Coronary artery (tissue), 2 donors: ENCODE data around the gene SCAMP1.
"Not testable (repeated sequence)": the region's sequence is repeated elsewhere in the genome, so short reads cannot be mapped to it uniquely, and the experiment has no call there.

Experiments
- DNase-seq: peaks from one replicate; pipeline ENCODE4 v3.0.0-alpha.2; 2017; ENCODE audit warnings: low spot score
- H3K27ac ChIP-seq, 2 donors: fragments of 200-600 bp; sonication (generic); one replicate each; pipeline ENCODE4 v1.5.1; 2016 to 2019
- H3K4me3 ChIP-seq: fragments of 200-600 bp; sonication (generic); 2 replicates; pipeline ENCODE4 v1.5.1; 2016; ENCODE audit warnings: mild to moderate bottlenecking, moderate library complexity
- CTCF ChIP-seq: fragments of 200-600 bp; sonication (generic); IDR thresholded peaks from one replicate; pipeline ENCODE4 v1.5.1; 2019; ENCODE audit warnings: antibody characterized with exemption

Gene SCAMP1

GRCh38 chr5:78339617-78340436 is 20.6 kb upstream of the SCAMP1 start:
- no peak for DNase-seq
- no peak for TF ChIP-seq CTCF
- no peak overlapping the region for H3K4me3 ChIP-seq
- H3K27ac ChIP-seq, result no peak overlapping the region

GRCh38 chr5:78341440-78341839 is 19.0 kb upstream of the SCAMP1 start:
- DNase-seq, result no peak
- Histone ChIP-seq H3K27ac (no peak overlapping the region), H3K4me3 (no peak overlapping the region)
- TF ChIP-seq CTCF, result no peak

- TF ChIP-seq CTCF, result no peak
- no peak overlapping the region for H3K4me3 ChIP-seq
- no peak for DNase-seq
- no peak overlapping the region for H3K27ac ChIP-seq
Observed at GRCh38 chr5:78345485-78345884, 14.9 kb upstream of the SCAMP1 start.

- TF ChIP-seq CTCF, result no peak
- no peak overlapping the region for H3K27ac ChIP-seq
- H3K4me3 ChIP-seq, result no peak overlapping the region
- no peak for DNase-seq
Observed at GRCh38 chr5:78353520-78353919, 6.9 kb upstream of the SCAMP1 start.

- TF ChIP-seq CTCF, result no peak
- Histone ChIP-seq H3K4me3 (no peak overlapping the region), H3K27ac (no peak overlapping the region)
- DNase-seq, result no peak
Observed at GRCh38 chr5:78354066-78354670, 6.2 kb upstream of the SCAMP1 start.

GRCh38 chr5:78355561-78355960 is 4.9 kb upstream of the SCAMP1 start:
- H3K27ac ChIP-seq, result no peak overlapping the region
- DNase-seq, result no peak

GRCh38 chr5:78359455-78359830 is 974 bp upstream of the SCAMP1 start:
- DNase-seq, result not testable (repeated sequence)
- H3K27ac ChIP-seq, result peak overlapping the region; percentile 88 to 94

More at GRCh38 chr5:78355561-78355960, 4.9 kb upstream of the SCAMP1 start:
- H3K4me3 ChIP-seq, result no peak overlapping the region
- TF ChIP-seq CTCF, result no peak

More at GRCh38 chr5:78359455-78359830, 974 bp upstream of the SCAMP1 start:
- H3K4me3 ChIP-seq, result peak overlapping the region; percentile 96
